H1 (cell line): ENCODE results near the gene UBA3. TPM values are rescaled to one million over a fixed set of nuclear protein-coding genes. Genes with fewer than 3 reads are reported as not detected.

Experiments used
- CTCF ChIA-PET: fragments of 300-600 bp; sonication (Branson Sonifier 250); formaldehyde crosslinking; loops from one replicate; lab custom pipeline; 2021; ENCODE audit not compliant: partially characterized antibody; lab: Charles Lee
- POLR2A ChIA-PET: fragments of 300-600 bp; sonication (Branson Sonifier 250); formaldehyde crosslinking; loops from one replicate; lab custom pipeline; 2021; ENCODE audit warnings: inconsistent platforms; ENCODE audit not compliant: partially characterized antibody; lab: Charles Lee
- DNase-seq, 2 experiments: peaks; one replicate each; pipeline versions ENCODE4 v3.0.0 to v3.0.0-alpha.2; 2010 to 2022; ENCODE audit warnings: low spot score in 2 of 2, low read depth in 1 of 2, mixed read lengths in 1 of 2
- FAIRE-seq: peaks from 2 replicates; lab custom pipeline; 2011; peaks lifted over from hg19 to GRCh38; lab: Jason Lieb, UNC
- H2AFZ ChIP-seq: 2 replicates; pipeline ENCODE4 v1.8.1; 2012; ENCODE audit warnings: low read length, inconsistent platforms
- H2AK5ac ChIP-seq: 2 replicates; pipeline ENCODE4 v1.6.1; 2013; ENCODE audit warnings: low read depth, low read length
- H2BK120ac ChIP-seq: replicated peaks from 2 replicates; pipeline ENCODE3; 2013; ENCODE audit warnings: low read depth, low read length, inconsistent platforms
- H2BK12ac ChIP-seq: 2 replicates; pipeline ENCODE4 v1.6.1; 2013; ENCODE audit warnings: low read depth, low read length
- H2BK15ac ChIP-seq: 2 replicates; pipeline ENCODE4 v1.6.1; 2013; ENCODE audit warnings: low read length
- H2BK20ac ChIP-seq: 2 replicates; pipeline ENCODE4 v1.6.1; 2013; ENCODE audit warnings: low read length
- H2BK5ac ChIP-seq: 2 replicates; pipeline ENCODE4 v1.6.1; 2013; ENCODE audit warnings: low read depth, low read length
- H3K14ac ChIP-seq: 2 replicates; pipeline ENCODE4 v1.6.1; 2013; ENCODE audit warnings: inconsistent platforms; ENCODE audit not compliant: insufficient read length
- H3K18ac ChIP-seq: 2 replicates; pipeline ENCODE4 v1.6.1; 2013; ENCODE audit warnings: low read length; ENCODE audit errors: extremely low read depth
- H3K23ac ChIP-seq: 2 replicates; pipeline ENCODE4 v1.6.1; 2013; ENCODE audit warnings: inconsistent platforms; ENCODE audit not compliant: insufficient read length
- H3K23me2 ChIP-seq: 2 replicates; pipeline ENCODE4 v1.6.1; 2013; ENCODE audit warnings: low read depth, low read length
- H3K27ac ChIP-seq: 2 replicates; pipeline ENCODE4 v1.6.1; 2011; ENCODE audit warnings: low read depth, low read length, inconsistent platforms
- H3K27me3 ChIP-seq, 4 experiments: replicated peaks in 1 of 4; 1 replicate in 1 of 4; 2 replicates in 3 of 4; pipeline versions ENCODE4 v1.6.1 to v1.8.1; 2011 to 2013; ENCODE audit warnings: low read length in 3 of 4, mild to moderate bottlenecking in 3 of 4, inconsistent platforms in 2 of 4, mixed read lengths in 2 of 4, moderate library complexity in 1 of 4; ENCODE audit not compliant: control insufficient read depth in 3 of 4, insufficient read depth in 3 of 4; ENCODE audit errors: extremely low read depth in 1 of 4
- H3K36me3 ChIP-seq, 4 experiments: 2 replicates each; pipeline versions ENCODE4 v1.6.1 to v1.8.1; 2011 to 2013; ENCODE audit warnings: mild to moderate bottlenecking in 4 of 4, low read length in 3 of 4, moderate library complexity in 2 of 4, control low read depth in 1 of 4, inconsistent platforms in 1 of 4; ENCODE audit not compliant: insufficient read depth in 4 of 4, control insufficient read depth in 2 of 4
- H3K4ac ChIP-seq: replicated peaks from 2 replicates; pipeline ENCODE3; 2013; ENCODE audit warnings: low read length, low read depth, mixed read lengths, inconsistent platforms; ENCODE audit not compliant: insufficient read length
- H3K4me1 ChIP-seq, 4 experiments: replicated peaks in 1 of 4; 1 replicate in 1 of 4; 2 replicates in 3 of 4; pipeline versions ENCODE4 v1.6.1 to v1.8.1; 2011 to 2013; ENCODE audit warnings: low read length in 3 of 4, inconsistent platforms in 2 of 4, mixed read lengths in 1 of 4; ENCODE audit not compliant: insufficient read depth in 4 of 4, control insufficient read depth in 3 of 4
- H3K4me2 ChIP-seq, 2 experiments: 2 replicates each; pipeline versions ENCODE4 v1.6.1 to v1.8.1; 2011 to 2013; ENCODE audit warnings: low read depth in 2 of 2, low read length in 2 of 2, control low read depth in 1 of 2, inconsistent platforms in 1 of 2, mild to moderate bottlenecking in 1 of 2; ENCODE audit not compliant: insufficient read depth in 1 of 2
- H3K4me3 ChIP-seq, 4 experiments: fragments of 200-600, 300-600 bp in 1 of 4; sonication (generic), shearing (Covaris generic), sonication (Bioruptor Twin) in 1 of 4; 2 replicates each; pipeline versions ENCODE4 v1.5.1 to v1.8.1; 2011 to 2016; ENCODE audit warnings: low read length in 4 of 4, low read depth in 3 of 4, control low read depth in 2 of 4, inconsistent platforms in 2 of 4, mild to moderate bottlenecking in 2 of 4, mixed read lengths in 1 of 4, moderate library complexity in 1 of 4; ENCODE audit not compliant: insufficient read depth in 2 of 4; ENCODE audit errors: extremely low read depth in 1 of 4
- H3K56ac ChIP-seq: replicated peaks from 2 replicates; pipeline ENCODE3; 2013; ENCODE audit warnings: low read depth, mild to moderate bottlenecking, mixed read lengths, low read length, inconsistent platforms; ENCODE audit not compliant: insufficient read length
- H3K79me1 ChIP-seq: 2 replicates; pipeline ENCODE4 v1.6.1; 2013; ENCODE audit warnings: low read depth, low read length, control low read depth
- H3K79me2 ChIP-seq, 2 experiments: 2 replicates each; pipeline versions ENCODE4 v1.6.1 to v1.8.1; 2012 to 2013; ENCODE audit warnings: low read length in 2 of 2, mild to moderate bottlenecking in 2 of 2, inconsistent platforms in 1 of 2; ENCODE audit not compliant: insufficient read depth in 2 of 2, control insufficient read depth in 1 of 2
- H3K9ac ChIP-seq, 4 experiments: replicated peaks in 1 of 4; 1 replicate in 1 of 4; 2 replicates in 3 of 4; pipeline versions ENCODE4 v1.6.1 to v1.8.1; 2011 to 2013; ENCODE audit warnings: low read depth in 3 of 4, low read length in 3 of 4, control low read depth in 2 of 4, mild to moderate bottlenecking in 2 of 4, moderate library complexity in 2 of 4, inconsistent platforms in 1 of 4; ENCODE audit errors: extremely low read depth in 1 of 4
- H3K9me3 ChIP-seq, 2 experiments: 2 replicates each; pipeline versions ENCODE4 v1.6.1 to v1.8.1; 2012 to 2013; ENCODE audit warnings: mild to moderate bottlenecking in 2 of 2, moderate library complexity in 2 of 2, control low read depth in 1 of 2, inconsistent platforms in 1 of 2, low read depth in 1 of 2, low read length in 1 of 2, mixed read lengths in 1 of 2; ENCODE audit not compliant: insufficient read depth in 2 of 2
- H4K20me1 ChIP-seq, 2 experiments: replicated peaks in 1 of 2; 2 replicates each; pipeline versions ENCODE3 to v1.8.1; 2011 to 2013; ENCODE audit warnings: inconsistent platforms in 2 of 2, low read length in 2 of 2, mild to moderate bottlenecking in 1 of 2; ENCODE audit not compliant: insufficient read depth in 2 of 2, control insufficient read depth in 1 of 2
- H4K5ac ChIP-seq: 2 replicates; pipeline ENCODE4 v1.6.1; 2013; ENCODE audit warnings: low read length, low read depth, mixed read lengths, inconsistent platforms; ENCODE audit not compliant: insufficient read length
- H4K8ac ChIP-seq: 2 replicates; pipeline ENCODE4 v1.8.0; 2013; ENCODE audit warnings: mild to moderate bottlenecking, moderate library complexity, low read length, inconsistent platforms; ENCODE audit not compliant: insufficient read depth; ENCODE audit errors: extremely low read depth
- H4K91ac ChIP-seq: replicated peaks from 2 replicates; pipeline ENCODE3; 2013; ENCODE audit warnings: low read length, mixed read lengths, inconsistent platforms; ENCODE audit not compliant: insufficient read length
- BCL11A ChIP-seq, 2 experiments: IDR thresholded peaks; one replicate each; pipeline ENCODE4 v1.6.1; 2011; ENCODE audit warnings: low read depth in 2 of 2, low read length in 2 of 2, mild to moderate bottlenecking in 2 of 2
- CTCF ChIP-seq, 3 experiments: IDR thresholded peaks; 1 replicate in 2 of 3; 2 replicates in 1 of 3; pipeline versions ENCODE4 v1.5.1 to v1.6.1; 2011; ENCODE audit warnings: low read length in 3 of 3, mild to moderate bottlenecking in 3 of 3, inconsistent platforms in 2 of 3, low read depth in 1 of 3, moderate library complexity in 1 of 3; ENCODE audit not compliant: insufficient read depth in 1 of 3; ENCODE audit errors: control extremely low read depth in 1 of 3
- GABPA ChIP-seq: IDR thresholded peaks from 2 replicates; pipeline ENCODE4 v1.6.1; 2011; ENCODE audit warnings: mild to moderate bottlenecking, low read length, moderate library complexity, borderline replicate concordance; ENCODE audit not compliant: insufficient read depth
- MAFK ChIP-seq: IDR thresholded peaks from 2 replicates; pipeline ENCODE4 v1.6.1; 2012; ENCODE audit warnings: low read depth, mild to moderate bottlenecking, improper control_type of control experiment, low read length
- SIX5 ChIP-seq: IDR thresholded peaks from 2 replicates; pipeline ENCODE4 v1.6.1; 2011; ENCODE audit warnings: mild to moderate bottlenecking, low read depth, low read length
- SP1 ChIP-seq: IDR thresholded peaks from 2 replicates; pipeline ENCODE4 v1.6.1; 2011; ENCODE audit warnings: low read depth, low read length
- SRF ChIP-seq: IDR thresholded peaks from 2 replicates; pipeline ENCODE4 v1.6.1; 2011; ENCODE audit warnings: mild to moderate bottlenecking, low read depth, low read length, moderate library complexity
- TAF7 ChIP-seq: optimal IDR thresholded peaks from 2 replicates; pipeline ENCODE3; 2011; ENCODE audit warnings: low read depth, mild to moderate bottlenecking, inconsistent platforms, low read length, moderate library complexity, borderline replicate concordance
- WGBS, 2 experiments: shearing (Covaris generic) in 1 of 2; methylation state at CpG; one replicate each; pipeline versions ENCODE4 v1.1.6 to v1.1.7; 2013 to 2015; ENCODE audit warnings: low lambda C conversion rate in 2 of 2, mixed read lengths in 2 of 2, inconsistent platforms in 1 of 2, low coverage in 1 of 2, missing lambda C conversion rate in 1 of 2; ENCODE audit not compliant: insufficient replicate concordance in 2 of 2, insufficient coverage in 1 of 2, insufficient read length in 1 of 2; ENCODE audit errors: extremely low coverage in 1 of 2, missing lambda C conversion rate in 1 of 2; 5-methylcytosine and 5-hydroxymethylcytosine counted together
- polyA plus RNA-seq, 7 experiments: library from polyadenylated mRNA; depleted of rRNA in 3 of 7; stranded (reverse) in 5 of 7; unstranded in 2 of 7; fragments of >200 nt in 5 of 7; fragments of 200-250 nt in 2 of 7; gene quantifications; 1 replicate in 5 of 7; 2 replicates in 1 of 7; 4 replicates in 1 of 7; pipeline versions ENCODE4 v1.2.1 to v1.2.3, GENCODE V29; 2011 to 2013; ENCODE audit warnings: missing spikeins in 2 of 7, mixed read lengths in 2 of 7
- total RNA-seq: library from RNA; stranded (reverse); fragmentation: NEBNext Ultra II Directional; extraction: Animal tissue kit (Norgen Biotek cat#: 25700); gene quantifications from 2 replicates; pipeline ENCODE4 v1.2.1, GENCODE V29; 2021

UBA3 gene
- total and polyA plus RNA-seq, 2 of the 8 experiments (the other 6 are each of a cell fraction or from before 2014, with no cell fraction given): 40.8 to 97.8 TPM

- Histone ChIP-seq H3K4me1 (peaks cover 0 to 3% (median under 1%) of the 10 kb centered on the region in 4 experiments; a peak in 3 of 7 replicates), H2BK15ac (no peak overlapping the region), H3K9me3 (no peaks in the 10 kb centered on the region), H3K36me3 (peaks cover 0 to 3% (median under 1%) of the 10 kb centered on the region in 4 experiments; a peak in 1 of 8 replicates), H4K91ac (no peak overlapping the region), H3K9ac (no peak overlapping the region), H4K8ac (no peak overlapping the region), H2AFZ (no peak overlapping the region), H3K27me3 (no peaks in the 10 kb centered on the region), H3K79me1 (no peaks in the 10 kb centered on the region), H4K5ac (no peak overlapping the region), H2BK20ac (no peak overlapping the region), H3K56ac (no peak overlapping the region), H3K14ac (peak overlapping the region; percentile 57), H3K23ac (no peak overlapping the region), H4K20me1 (no peaks in the 10 kb centered on the region), H3K4me3 (no peak overlapping the region), H3K4ac (no peak overlapping the region), H2AK5ac (no peak overlapping the region), H3K79me2 (no peaks in the 10 kb centered on the region), H2BK12ac (no peak overlapping the region), H3K4me2 (no peak overlapping the region), H3K27ac (no peak overlapping the region), H2BK5ac (no peak overlapping the region), H3K23me2 (no peaks in the 10 kb centered on the region), H2BK120ac (no peak overlapping the region), H3K18ac (no peak overlapping the region)
- CTCF ChIA-PET: interaction anchor here (0.6 kb wide), 1 partner anchor 336 kb away, joined by 3 read pairs; no protein-coding TSS in a partner anchor
- POLR2A ChIA-PET: interaction anchor here (0.8 kb wide), 1 partner anchor 9 kb away, joined by 3 read pairs; no protein-coding TSS in a partner anchor
- WGBS, 2 experiments: 89% methylated on average over 9 of the region's 9 CpGs; no CpG with 5 or more reads in 1 of the 2 experiments
- DNase-seq (no peak), FAIRE-seq (no peak)
- TF ChIP-seq GABPA: no peak
- no peak for TF ChIP-seq MAFK
- TF ChIP-seq SIX5: no peak
- no peak for TF ChIP-seq TAF7
- TF ChIP-seq SP1: no peak
- TF ChIP-seq BCL11A (IDR thresholded peaks at IDR 0.05; ENCODE audit: low read depth in 2 of 2, low read length in 2 of 2): no peak
- TF ChIP-seq SRF: no peak
- no peak for TF ChIP-seq CTCF (IDR thresholded peaks at IDR 0.05; ENCODE audit: control extremely low read depth in 1 of 3, insufficient read depth in 1 of 3, low read depth in 1 of 3, low read length in 3 of 3)
Observed at GRCh38 chr3:69097407-69098086, 17.4 kb upstream of the UBA3 start.
